Activated naive CD8-positive, alpha-beta T cell treated with anti-CD3 and anti-CD28 coated beads, Interleukin-2, amount 50 U/mL, for 24 hours (primary cell): ENCODE data around the gene NTN3.

Experiments used
- ATAC-seq: fragments of 150-1000 bp; cut with Tn5 transposase; one replicate; pipeline ENCODE4 v1.10.0; 2021
- DNase-seq: peaks from one replicate; pipeline ENCODE4 v3.0.0; 2021
- H3K27ac Mint-ChIP-seq: one replicate; pipeline ENCODE4 v1.8.0; 2021; ENCODE audit warnings: mild to moderate bottlenecking, mixed read lengths
- H3K27me3 Mint-ChIP-seq: one replicate; pipeline ENCODE4 v1.8.0; 2021; ENCODE audit warnings: mixed read lengths
- H3K36me3 Mint-ChIP-seq: one replicate; pipeline ENCODE4 v1.8.0; 2021; ENCODE audit warnings: low read depth, mixed read lengths
- H3K4me1 Mint-ChIP-seq: one replicate; pipeline ENCODE4 v1.8.0; 2021; ENCODE audit warnings: mixed read lengths
- H3K4me3 Mint-ChIP-seq: one replicate; pipeline ENCODE4 v1.8.0; 2021; ENCODE audit warnings: mild to moderate bottlenecking, moderate library complexity, mixed read lengths
- H3K9me3 Mint-ChIP-seq: one replicate; pipeline ENCODE4 v1.8.0; 2021; ENCODE audit warnings: mixed read lengths

Gene NTN3

DNA sequence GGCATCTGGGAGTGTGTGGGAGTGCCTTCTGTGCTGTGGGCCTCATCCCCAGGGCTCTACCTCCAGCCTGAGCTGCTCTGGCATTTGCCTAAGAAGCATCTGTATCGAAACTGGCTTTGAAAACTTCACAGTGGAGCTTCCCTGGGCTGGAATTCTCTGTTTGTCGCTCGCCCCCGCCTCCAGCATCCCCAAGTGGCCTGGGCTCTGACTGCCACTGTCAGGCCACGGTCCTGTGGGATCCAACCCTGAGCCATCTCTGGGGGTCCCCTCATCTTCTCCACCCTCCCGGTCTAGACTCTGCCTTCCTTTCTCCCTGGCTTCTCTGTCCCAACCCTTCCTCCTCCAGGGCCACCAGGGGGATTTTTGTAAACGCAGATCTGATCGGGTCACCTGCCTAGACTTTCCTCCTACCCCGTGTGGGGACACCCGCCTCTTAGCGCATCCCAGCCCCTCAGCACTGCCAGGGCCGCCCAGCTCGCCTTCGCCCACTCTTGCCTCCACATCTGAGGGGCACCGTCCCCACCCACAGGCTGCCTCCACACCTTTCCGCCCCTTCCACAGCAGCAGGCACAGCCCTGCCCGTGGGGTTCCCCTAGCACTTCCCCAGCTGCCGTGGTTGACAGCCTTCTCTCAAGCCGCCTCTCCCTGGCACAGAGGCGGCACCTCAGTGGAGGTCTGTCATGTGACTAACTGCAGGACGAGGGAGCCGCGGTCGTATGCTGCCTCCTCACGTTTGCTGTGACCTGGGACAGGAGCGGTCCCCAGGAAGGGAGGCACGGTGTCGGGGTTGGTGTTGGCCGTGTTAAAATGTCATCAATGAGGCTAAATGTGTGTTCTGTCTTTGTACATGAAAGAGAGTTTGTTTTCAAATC, 15.8 kb downstream of the NTN3 start:
- DNase-seq: peak; percentile 77
- Mint-ChIP-seq H3K4me1 (peaks cover 18% of the 10 kb centered on the region), H3K27me3 (no peaks in the 10 kb centered on the region), H3K9me3 (no peaks in the 10 kb centered on the region), H3K4me3 (peak overlapping the region; percentile 54), H3K36me3 (no peaks in the 10 kb centered on the region), H3K27ac (peak overlapping the region; percentile 46)
- peak; percentile 94 for ATAC-seq

DNA sequence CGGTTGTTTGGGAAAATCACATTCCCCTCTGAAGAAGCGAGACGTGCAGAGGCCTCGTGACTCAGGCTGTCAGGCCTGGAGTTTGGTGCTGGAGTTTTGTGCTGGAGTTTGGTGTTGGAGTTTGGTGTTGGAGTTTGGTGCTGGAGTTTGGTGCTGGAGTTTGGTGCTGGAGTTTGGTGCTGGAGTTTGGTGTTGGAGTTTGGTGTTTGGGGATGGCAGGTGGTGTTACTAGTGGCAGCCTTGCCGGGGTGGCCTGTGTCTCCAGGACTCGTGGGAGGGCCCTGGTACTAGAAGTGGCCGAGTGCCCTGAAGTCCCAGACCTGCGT, 16.4 kb downstream of the NTN3 start:
- ATAC-seq (no peak), DNase-seq (no peak)
- Mint-ChIP-seq H3K4me1 (peaks cover 18% of the 10 kb centered on the region), H3K4me3 (peak overlapping the region; percentile 54), H3K27ac (peak overlapping the region; percentile 46), H3K9me3 (no peaks in the 10 kb centered on the region), H3K36me3 (no peaks in the 10 kb centered on the region), H3K27me3 (no peaks in the 10 kb centered on the region)

DNA sequence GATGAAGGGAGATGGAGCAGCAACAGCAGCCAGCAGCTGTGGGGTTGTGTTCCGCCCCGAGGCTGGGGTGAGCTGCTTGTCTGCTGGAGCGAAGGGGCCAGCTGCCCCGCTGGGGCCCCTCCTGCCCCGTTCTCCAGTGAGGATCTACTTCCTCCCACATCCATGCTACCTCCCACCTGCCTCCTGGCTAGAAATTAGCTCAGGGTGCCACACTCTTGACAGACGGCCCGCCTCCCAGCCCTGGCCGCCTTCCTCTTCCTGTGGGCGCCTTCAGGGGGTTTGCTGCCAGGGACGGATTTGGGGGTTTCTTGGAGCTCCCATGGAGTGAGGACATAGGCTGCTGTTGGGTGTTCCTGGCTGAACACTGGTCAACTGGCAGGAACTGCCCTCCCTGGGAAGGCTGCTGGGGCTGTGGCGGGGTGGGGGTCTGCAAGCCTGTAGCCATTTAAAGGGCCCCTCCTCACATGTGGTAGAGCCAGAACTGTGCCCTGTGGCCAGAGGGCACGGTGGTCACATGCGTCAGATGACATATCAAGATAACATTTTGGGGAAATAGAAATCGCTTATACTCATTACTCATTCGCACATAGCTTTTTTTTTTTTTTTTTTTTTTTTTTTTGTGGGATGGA, 16.9 kb downstream of the NTN3 start:
- Mint-ChIP-seq H3K27ac (no peak overlapping the region), H3K4me1 (peaks cover 18% of the 10 kb centered on the region), H3K4me3 (no peak overlapping the region), H3K9me3 (no peaks in the 10 kb centered on the region), H3K27me3 (no peaks in the 10 kb centered on the region), H3K36me3 (no peaks in the 10 kb centered on the region)
- no peak for ATAC-seq
- DNase-seq: no peak

DNA sequence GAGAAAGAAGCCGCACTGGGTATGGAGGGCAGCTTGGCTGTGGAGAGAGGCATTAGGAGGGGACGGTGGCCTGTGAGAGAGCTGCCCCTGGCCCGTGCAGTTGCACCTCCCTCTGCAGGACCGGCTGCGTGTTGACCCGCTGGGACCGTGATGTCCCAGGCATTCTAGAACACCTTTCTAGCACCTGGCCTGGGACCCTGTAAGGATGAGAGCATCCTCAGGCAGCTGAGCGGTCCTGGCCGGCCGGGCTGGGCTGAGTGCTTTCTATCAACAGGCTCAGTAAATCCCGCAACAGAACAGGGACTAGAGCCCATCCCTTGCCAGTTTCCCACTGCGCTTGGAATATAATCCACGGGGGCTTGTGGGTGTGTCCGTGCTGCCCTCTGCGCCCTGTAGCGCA, 18.5 kb downstream of the NTN3 start:
- ATAC-seq (no peak), DNase-seq (no peak)
- Mint-ChIP-seq H3K4me1 (peaks cover 18% of the 10 kb centered on the region), H3K27ac (no peak overlapping the region), H3K4me3 (no peak overlapping the region), H3K36me3 (no peaks in the 10 kb centered on the region), H3K27me3 (no peaks in the 10 kb centered on the region), H3K9me3 (no peaks in the 10 kb centered on the region)

DNA sequence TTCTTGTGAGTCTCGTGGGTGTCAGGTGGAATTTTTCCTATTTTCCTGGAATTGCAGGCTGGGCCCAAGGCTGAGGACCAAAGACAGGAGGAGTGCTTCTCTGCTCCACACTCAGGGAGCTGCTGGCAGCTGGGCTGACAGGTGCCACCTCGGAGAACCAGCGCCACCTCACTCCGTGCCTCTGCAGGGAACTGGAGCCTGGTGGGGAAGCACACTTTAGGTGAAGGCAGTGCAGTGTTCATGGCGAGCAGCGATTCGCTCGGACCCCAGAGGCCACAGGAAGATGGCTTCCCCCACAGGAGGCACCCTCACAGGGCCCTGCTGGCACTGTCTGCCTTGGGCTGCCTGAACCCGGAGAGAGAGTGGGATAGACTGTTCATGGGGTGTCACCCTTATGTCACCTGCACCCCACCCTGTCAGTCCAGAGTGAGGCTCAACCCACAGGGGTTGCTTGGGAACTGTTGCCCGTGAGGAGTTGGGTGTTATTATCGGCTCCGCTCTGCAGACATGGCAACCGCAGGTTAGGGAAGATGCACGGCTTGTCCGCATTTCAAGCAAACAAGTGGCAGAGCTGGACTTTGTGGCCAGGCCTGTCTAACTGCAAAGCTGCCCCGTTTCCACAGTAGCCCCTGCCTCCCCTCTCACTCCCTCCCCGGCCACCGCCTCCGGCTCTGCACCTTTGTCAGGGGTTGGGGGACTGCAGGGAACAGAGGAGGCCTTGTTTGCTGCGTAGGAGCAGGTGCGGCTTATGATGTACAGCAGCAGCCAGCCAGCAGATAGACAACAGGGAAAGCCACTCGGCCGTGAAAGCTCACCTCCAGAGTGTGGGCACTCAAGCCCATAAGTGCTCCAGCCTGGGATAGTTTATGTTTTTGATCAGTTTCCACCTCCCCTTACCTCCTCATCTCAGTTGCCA, 19.4 kb downstream of the NTN3 start:
- ATAC-seq: no peak

DNA sequence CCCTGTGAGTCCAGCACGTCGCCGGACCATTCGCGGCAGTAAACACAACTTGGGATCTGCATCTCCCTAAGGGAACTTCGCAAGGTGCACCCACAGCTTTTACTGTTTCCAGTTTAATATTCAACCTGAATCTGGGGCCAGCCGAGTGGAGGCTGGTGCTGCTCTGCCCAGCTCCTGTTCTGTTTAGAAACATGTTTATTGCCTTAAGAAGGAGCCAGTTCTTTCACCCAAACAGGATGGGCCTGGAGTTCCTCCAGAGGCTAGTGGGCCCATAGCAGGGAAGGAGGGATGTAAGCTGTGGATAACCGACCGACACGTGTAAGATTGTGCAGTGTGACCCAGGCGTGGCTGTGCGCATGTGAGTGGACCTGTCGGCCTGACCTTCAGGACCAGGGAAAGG, 21.2 kb downstream of the NTN3 start:
- no peaks in the 10 kb centered on the region for H3K36me3 Mint-ChIP-seq
- peaks cover 10% of the 10 kb centered on the region for H3K4me1 Mint-ChIP-seq
- DNase-seq: no peak
- no peak for ATAC-seq
- no peaks in the 10 kb centered on the region for H3K9me3 Mint-ChIP-seq
- no peak overlapping the region for H3K27ac Mint-ChIP-seq
- no peak overlapping the region for H3K4me3 Mint-ChIP-seq
- no peaks in the 10 kb centered on the region for H3K27me3 Mint-ChIP-seq

More for the DNA sequence above, 19.4 kb downstream of the NTN3 start:
- no peak overlapping the region for H3K27ac Mint-ChIP-seq
- no peaks in the 10 kb centered on the region for H3K27me3 Mint-ChIP-seq
- DNase-seq: no peak
- peaks cover 18% of the 10 kb centered on the region for H3K4me1 Mint-ChIP-seq
- no peak overlapping the region for H3K4me3 Mint-ChIP-seq
- H3K36me3 Mint-ChIP-seq: no peaks in the 10 kb centered on the region
- no peaks in the 10 kb centered on the region for H3K9me3 Mint-ChIP-seq

DNA sequence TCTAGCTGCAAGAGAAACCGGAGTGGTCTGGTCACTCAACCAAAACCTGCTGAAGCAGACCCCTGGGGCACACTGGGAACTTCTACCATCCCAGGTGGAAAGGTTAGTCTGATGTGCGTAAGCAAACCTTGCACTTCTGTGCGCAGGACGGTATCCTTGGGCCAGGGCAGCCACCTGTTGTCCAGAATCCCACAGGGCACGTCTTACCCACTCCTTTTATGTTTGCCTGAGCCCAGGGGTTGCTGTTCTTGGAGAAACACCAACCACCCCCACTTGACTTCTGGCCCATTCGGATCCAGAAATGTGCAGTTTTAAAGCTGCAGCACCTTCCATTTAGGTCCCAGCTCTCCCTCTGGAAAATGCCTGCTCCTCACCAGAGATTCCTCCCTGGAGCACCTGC, 22.5 kb downstream of the NTN3 start:
- Mint-ChIP-seq H3K9me3 (no peaks in the 10 kb centered on the region), H3K27me3 (no peaks in the 10 kb centered on the region), H3K4me1 (no peaks in the 10 kb centered on the region), H3K27ac (no peak overlapping the region), H3K36me3 (no peaks in the 10 kb centered on the region), H3K4me3 (no peak overlapping the region)
- no peak for ATAC-seq
- no peak for DNase-seq

DNA sequence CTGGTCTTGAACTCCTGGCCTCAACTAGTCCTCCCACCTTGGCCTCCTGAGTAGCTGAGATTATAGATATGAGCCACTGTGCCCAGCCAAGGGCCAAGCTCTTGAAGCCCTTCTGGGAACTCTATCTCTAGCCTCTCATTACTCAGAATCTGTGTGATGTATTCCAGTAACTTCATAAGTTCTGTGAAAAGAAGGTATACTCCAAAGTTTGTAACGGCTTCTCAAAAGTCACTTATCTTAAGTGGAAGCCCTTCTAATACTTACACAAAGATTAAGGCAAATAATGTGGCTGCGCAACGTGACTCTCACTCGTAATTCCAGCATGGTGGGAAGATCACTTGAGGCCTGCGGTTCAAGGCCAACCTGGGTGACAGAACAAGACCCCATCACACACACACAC, 23.5 kb downstream of the NTN3 start:
- no peaks in the 10 kb centered on the region for H3K27me3 Mint-ChIP-seq
- no peak for DNase-seq
- no peaks in the 10 kb centered on the region for H3K36me3 Mint-ChIP-seq
- no peak overlapping the region for H3K27ac Mint-ChIP-seq
- no peak for ATAC-seq
- no peaks in the 10 kb centered on the region for H3K4me1 Mint-ChIP-seq
- no peak overlapping the region for H3K4me3 Mint-ChIP-seq
- H3K9me3 Mint-ChIP-seq: no peaks in the 10 kb centered on the region

DNA sequence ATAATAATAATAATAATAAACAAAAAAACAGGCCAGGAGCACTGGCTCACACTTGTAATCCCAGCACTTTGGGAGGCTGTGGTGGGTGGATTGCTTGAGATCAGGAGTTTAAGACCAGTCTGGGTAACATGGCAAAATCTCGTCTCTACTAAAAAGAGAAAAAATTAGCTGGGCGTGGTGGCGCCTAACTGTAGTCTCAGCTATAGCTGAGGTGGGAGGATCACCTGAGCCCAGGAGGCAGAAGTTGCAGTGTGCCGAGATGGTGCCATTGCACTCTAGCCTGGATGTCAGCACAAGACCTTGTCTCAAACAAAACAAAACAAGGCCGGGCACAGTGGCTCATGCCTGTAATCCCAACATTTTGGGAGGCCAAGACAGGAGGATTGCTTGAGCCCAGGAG, 23.9 kb downstream of the NTN3 start:
- H3K4me1 Mint-ChIP-seq: no peaks in the 10 kb centered on the region
- H3K4me3 Mint-ChIP-seq: no peak overlapping the region
- no peak overlapping the region for H3K27ac Mint-ChIP-seq
- H3K27me3 Mint-ChIP-seq: no peaks in the 10 kb centered on the region
- ATAC-seq: no peak
- no peaks in the 10 kb centered on the region for H3K9me3 Mint-ChIP-seq
- DNase-seq: no peak
- no peaks in the 10 kb centered on the region for H3K36me3 Mint-ChIP-seq

DNA sequence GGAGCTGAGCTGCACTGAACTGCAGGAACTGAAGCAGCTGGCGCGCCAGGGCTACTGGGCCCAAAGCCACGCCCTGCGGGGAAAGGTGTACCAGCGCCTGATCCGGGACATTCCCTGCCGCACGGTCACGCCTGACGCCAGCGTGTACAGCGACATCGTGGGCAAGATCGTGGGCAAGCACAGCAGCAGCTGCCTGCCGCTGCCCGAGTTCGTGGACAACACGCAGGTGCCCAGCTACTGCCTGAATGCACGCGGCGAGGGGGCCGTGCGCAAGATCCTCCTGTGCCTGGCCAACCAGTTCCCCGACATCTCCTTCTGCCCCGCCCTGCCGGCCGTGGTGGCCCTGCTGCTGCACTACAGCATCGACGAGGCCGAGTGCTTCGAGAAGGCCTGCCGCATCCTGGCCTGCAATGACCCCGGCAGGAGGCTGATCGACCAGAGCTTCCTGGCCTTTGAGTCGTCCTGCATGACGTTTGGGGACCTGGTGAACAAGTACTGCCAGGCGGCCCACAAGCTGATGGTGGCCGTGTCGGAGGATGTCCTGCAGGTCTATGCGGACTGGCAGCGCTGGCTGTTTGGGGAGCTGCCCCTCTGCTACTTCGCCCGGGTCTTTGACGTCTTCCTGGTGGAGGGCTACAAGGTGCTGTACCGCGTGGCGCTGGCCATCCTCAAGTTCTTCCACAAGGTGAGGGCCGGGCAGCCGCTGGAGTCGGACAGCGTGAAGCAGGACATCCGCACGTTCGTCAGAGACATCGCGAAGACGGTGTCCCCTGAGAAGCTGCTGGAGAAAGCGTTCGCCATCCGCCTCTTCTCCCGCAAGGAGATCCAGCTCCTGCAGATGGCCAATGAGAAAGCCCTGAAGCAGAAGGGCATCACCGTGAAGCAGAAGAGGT, 25.4 kb downstream of the NTN3 start:
- no peaks in the 10 kb centered on the region for H3K9me3 Mint-ChIP-seq
- ATAC-seq (no peak), DNase-seq (no peak)
- no peaks in the 10 kb centered on the region for H3K27me3 Mint-ChIP-seq
- H3K4me1 Mint-ChIP-seq: no peaks in the 10 kb centered on the region
- H3K4me3 Mint-ChIP-seq: no peak overlapping the region
- H3K27ac Mint-ChIP-seq: no peak overlapping the region
- H3K36me3 Mint-ChIP-seq: no peaks in the 10 kb centered on the region

DNA sequence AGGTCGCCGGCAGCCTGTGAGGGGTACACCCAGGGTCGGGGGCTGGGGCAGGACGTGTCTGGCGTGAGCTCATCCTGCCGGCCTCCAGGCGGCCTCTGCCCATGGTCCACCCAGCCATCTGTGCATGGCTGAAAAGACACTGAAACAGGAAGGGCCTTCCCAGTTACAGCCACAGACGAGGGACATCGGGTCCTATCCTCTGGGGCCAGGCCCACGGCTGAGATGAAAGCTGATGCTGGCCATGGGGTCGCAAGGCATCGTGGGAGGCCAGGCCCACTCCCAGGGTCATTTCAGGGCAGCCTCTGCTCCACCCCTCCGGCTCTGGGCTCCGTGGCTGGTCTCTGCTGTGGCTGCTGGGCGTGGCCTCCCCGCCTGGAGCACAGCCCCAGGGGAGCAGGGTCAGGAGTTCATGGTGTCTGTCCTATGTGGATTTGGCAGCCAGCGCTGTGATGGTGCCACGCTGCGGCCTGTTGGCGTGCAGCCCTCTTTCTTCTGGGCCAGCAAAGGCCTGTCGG, 26.1 kb downstream of the NTN3 start:
- ATAC-seq: no peak
- no peak for DNase-seq
- Mint-ChIP-seq H3K27me3 (no peaks in the 10 kb centered on the region), H3K27ac (no peak overlapping the region), H3K9me3 (no peaks in the 10 kb centered on the region), H3K4me3 (no peak overlapping the region), H3K36me3 (no peaks in the 10 kb centered on the region), H3K4me1 (no peaks in the 10 kb centered on the region)

DNA sequence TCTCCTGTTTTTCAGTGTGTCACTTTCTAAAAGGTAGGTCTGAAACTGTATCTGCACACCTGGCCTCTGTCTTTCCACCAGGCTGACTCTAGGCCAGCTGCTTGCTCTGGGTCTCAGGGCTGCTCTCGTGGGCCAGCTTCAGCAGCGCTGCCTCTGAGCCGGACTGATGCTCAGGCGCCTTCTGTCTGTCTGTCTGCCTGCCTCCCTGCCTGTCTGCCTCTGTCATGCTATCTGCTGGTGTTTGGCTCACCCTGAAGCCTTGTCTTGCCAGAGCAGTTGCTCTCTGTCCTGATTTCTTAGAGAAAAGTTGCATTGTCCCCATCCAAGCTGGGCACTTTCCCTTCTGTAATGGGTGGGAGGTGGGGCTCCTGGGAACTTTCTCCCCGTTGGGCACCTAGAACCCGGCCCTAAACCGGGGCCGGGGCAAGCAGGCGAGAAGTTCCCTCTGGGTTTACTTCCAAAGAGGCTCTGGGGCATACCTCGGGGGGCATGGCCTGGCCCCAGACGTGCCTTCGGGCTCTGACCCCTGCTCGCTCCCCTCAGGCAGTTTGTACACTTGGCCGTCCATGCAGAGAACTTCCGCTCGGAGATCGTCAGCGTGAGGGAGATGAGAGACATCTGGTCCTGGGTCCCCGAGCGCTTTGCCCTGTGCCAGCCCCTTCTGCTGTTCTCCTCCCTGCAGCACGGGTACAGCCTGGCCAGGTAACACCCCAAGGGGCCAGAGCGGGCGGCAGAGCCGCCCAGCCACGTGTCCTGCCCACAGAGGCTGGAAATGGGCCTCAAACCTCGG, 26.8 kb downstream of the NTN3 start:
- no peak overlapping the region for H3K27ac Mint-ChIP-seq
- ATAC-seq: no peak
- H3K27me3 Mint-ChIP-seq: no peaks in the 10 kb centered on the region
- H3K36me3 Mint-ChIP-seq: no peaks in the 10 kb centered on the region
- no peak for DNase-seq
- H3K4me1 Mint-ChIP-seq: no peaks in the 10 kb centered on the region
- H3K4me3 Mint-ChIP-seq: no peak overlapping the region
- H3K9me3 Mint-ChIP-seq: no peaks in the 10 kb centered on the region

DNA sequence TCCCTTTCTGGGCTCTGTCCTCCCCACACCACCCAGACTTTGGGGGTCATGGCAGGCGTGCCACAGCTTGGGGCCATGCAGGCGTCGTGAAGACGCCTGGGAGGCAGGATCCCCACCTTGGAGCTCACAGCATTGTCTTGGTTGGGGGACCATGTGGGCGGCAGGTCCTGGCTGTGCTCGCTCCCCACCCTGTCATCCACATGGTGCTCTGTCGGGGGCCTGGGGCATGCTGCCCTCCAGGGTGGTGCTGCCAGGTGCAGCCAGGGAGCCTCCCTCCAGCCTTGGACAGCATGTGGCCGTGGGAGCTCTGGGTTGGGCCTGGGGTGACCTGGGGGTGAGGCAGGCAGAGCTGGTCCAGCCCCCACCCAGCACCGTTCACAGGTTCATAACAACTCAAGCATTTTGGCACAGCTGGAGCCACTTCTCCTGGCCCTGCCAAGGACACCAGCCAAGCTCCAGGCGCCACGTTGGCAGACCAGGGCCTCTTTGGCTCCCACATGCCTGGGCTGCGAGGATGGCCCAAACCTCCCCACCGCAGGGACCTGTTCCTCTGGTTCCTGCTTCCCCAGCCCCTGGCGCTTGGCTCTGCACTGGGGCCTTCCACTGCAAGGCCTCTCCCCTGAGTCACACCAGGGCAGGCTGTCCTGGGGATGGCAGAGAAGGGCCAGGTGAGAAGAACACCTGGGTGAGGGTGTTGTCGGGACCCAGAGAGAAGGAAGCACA, 27.6 kb downstream of the NTN3 start:
- DNase-seq: no peak
- no peaks in the 10 kb centered on the region for H3K9me3 Mint-ChIP-seq
- H3K4me1 Mint-ChIP-seq: no peaks in the 10 kb centered on the region
- H3K27me3 Mint-ChIP-seq: no peaks in the 10 kb centered on the region
- ATAC-seq: no peak
- no peak overlapping the region for H3K27ac Mint-ChIP-seq
- H3K36me3 Mint-ChIP-seq: no peaks in the 10 kb centered on the region
- H3K4me3 Mint-ChIP-seq: no peak overlapping the region
